IMR-90 (cell line): ENCODE data around the gene CHPF2. TPM values are rescaled to one million over a fixed set of nuclear protein-coding genes. Genes with fewer than 3 reads are reported as not detected.

ENCODE experiments used
- ATAC-seq: fragments of 200-7000 bp; cut with Tn5 transposase; 2 replicates; pipeline ENCODE4 v1.9.1; 2020; ENCODE audit warnings: low read depth, mild to moderate bottlenecking, moderate library complexity
- BruUV-seq: library from RNA; stranded (reverse); fragments of 400-500 nt; replicated peaks from 2 replicates; lab custom pipeline; 2021; lab: Mats Ljungman, UMichigan
- CTCF ChIA-PET: fragments of 300-600 bp; formaldehyde crosslinking; extraction: SDS; loops from one replicate; lab custom pipeline; 2021; ENCODE audit warnings: antibody characterized with exemption; lab: Yijun Ruan, JAX
- POLR2A ChIA-PET: fragments of 300-600 bp; sonication (Branson Sonifier 250); formaldehyde crosslinking; loops from one replicate; lab custom pipeline; 2022; ENCODE audit warnings: antibody characterized with exemption; ENCODE audit not compliant: unreplicated experiment; lab: Charles Lee
- DNase-seq: peaks from one replicate; pipeline ENCODE4 v3.0.0; 2013
- H2AFZ ChIP-seq: replicated peaks from 2 replicates; pipeline ENCODE3; 2013; ENCODE audit warnings: low read length, mild to moderate bottlenecking; ENCODE audit not compliant: poor library complexity
- H2AK5ac ChIP-seq: 2 replicates; pipeline ENCODE4 v1.6.1; 2013; ENCODE audit warnings: low read depth, low read length, inconsistent platforms
- H2AK9ac ChIP-seq: replicated peaks from 2 replicates; pipeline ENCODE3; 2013; ENCODE audit warnings: mild to moderate bottlenecking, low read depth, low read length, moderate library complexity; ENCODE audit not compliant: poor library complexity
- H2BK120ac ChIP-seq: 2 replicates; pipeline ENCODE4 v1.6.1; 2013; ENCODE audit warnings: low read depth, low read length, inconsistent platforms
- H2BK15ac ChIP-seq: 3 replicates; pipeline ENCODE4 v1.6.1; 2013; ENCODE audit warnings: low read depth, low read length, inconsistent platforms
- H2BK20ac ChIP-seq: 2 replicates; pipeline ENCODE4 v1.6.1; 2013; ENCODE audit warnings: low read depth, mild to moderate bottlenecking, inconsistent platforms, low read length, moderate library complexity
- H2BK5ac ChIP-seq: 2 replicates; pipeline ENCODE4 v1.6.1; 2013; ENCODE audit warnings: mild to moderate bottlenecking, low read depth, low read length, inconsistent platforms; ENCODE audit not compliant: poor library complexity, severe bottlenecking
- H3K14ac ChIP-seq: replicated peaks from 2 replicates; pipeline ENCODE4 v1.6.1; 2013; ENCODE audit warnings: low read depth, low read length, inconsistent platforms
- H3K18ac ChIP-seq: 2 replicates; pipeline ENCODE4 v1.6.1; 2013; ENCODE audit warnings: low read depth, low read length, control low read depth
- H3K23ac ChIP-seq: 2 replicates; pipeline ENCODE4 v1.6.1; 2013; ENCODE audit warnings: low read depth, low read length, inconsistent platforms
- H3K27ac ChIP-seq: 2 replicates; pipeline ENCODE4 v1.5.1; 2013; ENCODE audit warnings: mild to moderate bottlenecking, control low read depth, low read length; ENCODE audit not compliant: insufficient read depth
- H3K27me3 ChIP-seq: 2 replicates; pipeline ENCODE4 v1.6.1; 2013; ENCODE audit warnings: low read length; ENCODE audit not compliant: control insufficient read depth, insufficient read depth
- H3K36me3 ChIP-seq: 2 replicates; pipeline ENCODE4 v1.6.1; 2013; ENCODE audit warnings: low read length, mixed read lengths; ENCODE audit not compliant: control insufficient read depth, insufficient read depth
- H3K4ac ChIP-seq: 2 replicates; pipeline ENCODE4 v1.6.1; 2013; ENCODE audit warnings: low read depth, low read length, inconsistent platforms
- H3K4me1 ChIP-seq: 2 replicates; pipeline ENCODE4 v1.6.1; 2013; ENCODE audit warnings: low read length, mixed read lengths; ENCODE audit not compliant: control insufficient read depth, insufficient read depth
- H3K4me2 ChIP-seq: 2 replicates; pipeline ENCODE4 v1.6.1; 2013; ENCODE audit warnings: low read depth, mild to moderate bottlenecking, control low read depth, low read length, moderate library complexity
- H3K4me3 ChIP-seq: 2 replicates; pipeline ENCODE4 v1.5.1; 2013; ENCODE audit warnings: low read depth, mild to moderate bottlenecking, control low read depth, low read length, moderate library complexity; ENCODE audit not compliant: insufficient read depth
- H3K56ac ChIP-seq: 2 replicates; pipeline ENCODE4 v1.6.1; 2013; ENCODE audit warnings: low read length, inconsistent platforms; ENCODE audit not compliant: insufficient read depth; ENCODE audit errors: extremely low read depth
- H3K79me1 ChIP-seq, 2 experiments: 2 replicates each; pipeline ENCODE4 v1.6.1; 2013; ENCODE audit warnings: low read length in 2 of 2, inconsistent platforms in 1 of 2, low read depth in 1 of 2
- H3K9ac ChIP-seq: 2 replicates; pipeline ENCODE4 v1.6.1; 2013; ENCODE audit warnings: low read depth, low read length, control low read depth
- H3K9me1 ChIP-seq: 2 replicates; pipeline ENCODE4 v1.6.1; 2013; ENCODE audit warnings: low read length, inconsistent platforms; ENCODE audit not compliant: insufficient read depth
- H3K9me3 ChIP-seq: 2 replicates; pipeline ENCODE4 v1.6.1; 2013; ENCODE audit warnings: low read length; ENCODE audit not compliant: control insufficient read depth, insufficient read depth
- H4K20me1 ChIP-seq: 2 replicates; pipeline ENCODE4 v1.6.1; 2013; ENCODE audit warnings: low read length, inconsistent platforms; ENCODE audit not compliant: insufficient read depth
- H4K5ac ChIP-seq: 2 replicates; pipeline ENCODE4 v1.6.1; 2013; ENCODE audit warnings: mild to moderate bottlenecking, low read depth, low read length, control low read depth
- H4K8ac ChIP-seq, 2 experiments: 2 replicates each; pipeline ENCODE4 v1.6.1; 2013; ENCODE audit warnings: low read depth in 2 of 2, low read length in 2 of 2, control low read depth in 1 of 2, inconsistent platforms in 1 of 2
- H4K91ac ChIP-seq: 2 replicates; pipeline ENCODE4 v1.6.1; 2013; ENCODE audit warnings: low read depth, low read length, inconsistent platforms; ENCODE audit not compliant: insufficient read depth
- CEBPB ChIP-seq: IDR thresholded peaks from 2 replicates; pipeline ENCODE4 v1.6.1; 2012; ENCODE audit warnings: low read depth, low read length, improper control_type of control experiment
- RAD21 ChIP-seq: IDR thresholded peaks from 2 replicates; pipeline ENCODE4 v1.6.1; 2012; ENCODE audit warnings: low read length, improper control_type of control experiment
- RFX5 ChIP-seq: IDR thresholded peaks from 2 replicates; pipeline ENCODE4 v1.8.0; 2012; ENCODE audit warnings: low read depth, mild to moderate bottlenecking, low read length, moderate library complexity
- WGBS, 2 experiments: methylation state at CpG; one replicate each; pipeline versions ENCODE4 v1.1.5 to v1.1.7; 2013; ENCODE audit warnings: missing lambda C conversion rate in 2 of 2; ENCODE audit not compliant: insufficient read length in 1 of 2; ENCODE audit errors: extremely low coverage in 2 of 2; 5-methylcytosine and 5-hydroxymethylcytosine counted together
- dilution Hi-C: fragments of 300-500 bp; cut with HindIII; formaldehyde crosslinking; loops from one replicate; pipeline ENCODE4 v1.14.3; 2018; ENCODE audit warnings: low sequenced_read_pairs; ENCODE audit not compliant: unreplicated experiment
- in situ Hi-C: fragments of 300-500 bp; cut with MboI; formaldehyde crosslinking; loops from 3 replicates; pipeline ENCODE4 v1.14.3; 2019; ENCODE audit warnings: low sequenced_read_pairs, inconsistent platforms, mixed read lengths
- intact Hi-C: fragments of 100-400 bp; cut with micrococcal nuclease; formaldehyde crosslinking; loops from 2 replicates; pipeline ENCODE4 v1.10.0; 2022
- polyA plus RNA-seq, 3 experiments: library from polyadenylated mRNA; depleted of rRNA; stranded (reverse); fragments of >200 nt; gene quantifications; 2 replicates each; pipeline ENCODE4 v1.2.3, GENCODE V29; 2012; ENCODE audit warnings: low replicate concordance in 1 of 3
- total RNA-seq: library from RNA; depleted of rRNA; stranded (reverse); fragments of >200 nt; gene quantifications from 2 replicates; pipeline ENCODE4 v1.2.3, GENCODE V29; 2012

CHPF2 gene
- total and polyA plus RNA-seq, 2 of the 4 experiments (the other 2 are of a cell fraction) = 26.2 to 77.0 TPM

GRCh38 chr7:151250181-151251132, 18.2 kb downstream of the CHPF2 start:
- H2AK5ac ChIP-seq = peak overlapping the region; percentile 97
- no peaks in the 10 kb centered on the region; the same call in 1 of the 2 replicates for H3K27me3 ChIP-seq
- H3K9me3 ChIP-seq = no peaks in the 10 kb centered on the region
- CTCF ChIA-PET = interaction anchor here (0.6 kb wide), 1 partner anchor 354 kb away, joined by 3 read pairs; no protein-coding TSS in a partner anchor
- no peak for ATAC-seq
- H3K4ac ChIP-seq = peak overlapping the region; percentile 66
- no peak overlapping the region; the same call in 1 of the 2 replicates for H3K18ac ChIP-seq
- H3K79me1 ChIP-seq = peaks cover 5 to 59% of the 10 kb centered on the region in 2 experiments; a peak in 3 of 4 replicates
- no peak for TF ChIP-seq CEBPB
- TF ChIP-seq RAD21 = no peak
- TF ChIP-seq RFX5 = no peak
- no TSS peak for BruUV-seq
- H2AK9ac ChIP-seq = peak overlapping the region; percentile 85
- no peak for DNase-seq
- peaks cover 14% of the 10 kb centered on the region for H3K9me1 ChIP-seq
- H2AFZ ChIP-seq = peak overlapping the region; percentile 18
- H2BK120ac ChIP-seq = peak overlapping the region; percentile 77
- no peak overlapping the region for H3K9ac ChIP-seq
- H4K8ac ChIP-seq = peak overlapping the region; percentile 94 to 99; a peak in 2 of 4 replicates
- H4K91ac ChIP-seq = peak overlapping the region; percentile 98
- in situ Hi-C loops (no loop called here), dilution Hi-C loops (no loop called here), intact Hi-C loops (no loop called here)
- 91% methylated on average over 4 of the region's 7 CpGs; no CpG with 5 or more reads in 1 of the 2 experiments for WGBS, 2 experiments
- no peaks in the 10 kb centered on the region for H3K36me3 ChIP-seq
- H3K14ac ChIP-seq = peak overlapping the region; percentile 37; the same call in 1 of the 2 replicates
- H3K4me1 ChIP-seq = peaks cover 42% of the 10 kb centered on the region
- peak overlapping the region; percentile 5; the same call in 1 of the 2 replicates for H2BK20ac ChIP-seq
- peak overlapping the region; percentile 59 for H3K23ac ChIP-seq
- H3K27ac ChIP-seq = no peak overlapping the region
- H4K5ac ChIP-seq = peak overlapping the region; percentile 53
- H4K20me1 ChIP-seq = no peaks in the 10 kb centered on the region; the same call in 1 of the 2 replicates
- POLR2A ChIA-PET = no interaction called here
- no peak overlapping the region for H3K4me3 ChIP-seq
- no peak overlapping the region for H3K56ac ChIP-seq
- H3K4me2 ChIP-seq = peak overlapping the region; percentile 71; the same call in 1 of the 2 replicates
- no peak overlapping the region for H2BK5ac ChIP-seq
- H2BK15ac ChIP-seq = peak overlapping the region; percentile 21; the same call in 1 of the 3 replicates
